Spinal cord (tissue), 4 donors: ENCODE results near the gene TBX19. TPM values are rescaled to one million over a fixed set of nuclear protein-coding genes. Genes with fewer than 3 reads are reported as not detected.

Experiments used
- polyA plus RNA-seq, 2 donors: library from polyadenylated mRNA; unstranded; fragments of 120-200 nt; gene quantifications; one replicate each; pipeline ENCODE4 v1.2.1, GENCODE V29; 2013; ENCODE audit not compliant: insufficient read length in 2 of 2
- small RNA-seq: library from RNA; depleted of rRNA; stranded (forward); fragments of <200 nt; gene quantifications from one replicate; pipeline ENCODE3, GENCODE V24; 2014; ENCODE audit warnings: low replicate concordance
- total RNA-seq, 2 donors: library from RNA; depleted of rRNA in 1 of 2; stranded (reverse); fragments of 120-200 nt in 1 of 2; fragments of >200 nt in 1 of 2; gene quantifications; one replicate each; pipeline versions ENCODE4 v1.2.3 to v1.2.4, GENCODE V29; 2013 to 2014

Gene TBX19
- total and polyA plus RNA-seq, 4 donors, result 0.50 to 2.0 (median 1.3) TPM

Small RNA genes lying within 50 kb of the gene (small RNA-seq; reads per million reads assigned to genes)
- not detected for gene RNU6-1310P

Other genes starting within 250 kb of the TBX19 start
- 10 to 100 TPM; 17.3 to 20.6 TPM for gene GPR161, start 143.9 kb upstream of the TBX19 start, total RNA-seq
- gene GPR161, start 143.9 kb upstream of the TBX19 start, polyA plus RNA-seq, result 10 to 100 TPM; 22.0 to 22.7 TPM
- gene TIPRL, start 101.9 kb upstream of the TBX19 start, total RNA-seq, result 10 to 100 TPM; 43.1 to 73.2 TPM
- 10 to 100 TPM; 46.3 to 57.9 TPM for gene TIPRL, start 101.9 kb upstream of the TBX19 start, polyA plus RNA-seq
- gene SFT2D2, start 54.9 kb upstream of the TBX19 start, total RNA-seq, result 10 to 100 TPM; 25.7 to 42.1 TPM
- 10 to 100 TPM; 14.3 to 17.6 TPM for gene SFT2D2, start 54.9 kb upstream of the TBX19 start, polyA plus RNA-seq